Retina (tissue), 1 donor: ENCODE data around the gene NTM.
A peak's percentile ranks its signal among the peaks of the same experiment; 100 is the strongest.

Source experiments
- DNase-seq: peaks from one replicate; pipeline ENCODE4 v3.0.0-alpha.2; 2016

NTM gene

GRCh38 chr11:132032555-132032954, 662.1 kb downstream of the NTM start:
- DNase-seq, result no peak

DNA sequence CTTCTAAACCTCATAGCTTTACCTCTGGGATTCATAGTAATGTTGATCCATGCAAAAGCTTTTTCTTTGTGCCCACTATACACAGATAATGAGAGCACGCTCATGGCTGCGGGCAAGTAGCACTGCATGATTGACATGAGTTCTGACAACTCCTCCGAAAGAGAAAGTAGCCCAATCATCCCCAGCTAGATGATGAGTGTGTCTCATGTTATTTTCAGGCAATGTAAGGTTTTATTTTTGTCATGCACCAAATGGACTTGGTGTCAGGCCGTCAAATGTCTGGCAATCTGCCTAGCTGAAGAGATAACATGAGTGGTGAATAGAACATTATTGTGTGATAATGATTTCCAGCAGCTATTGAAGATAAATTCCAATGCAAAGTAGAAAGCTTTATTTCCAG, 662.6 kb downstream of the NTM start:
- DNase-seq, result peak; percentile 25

DNA sequence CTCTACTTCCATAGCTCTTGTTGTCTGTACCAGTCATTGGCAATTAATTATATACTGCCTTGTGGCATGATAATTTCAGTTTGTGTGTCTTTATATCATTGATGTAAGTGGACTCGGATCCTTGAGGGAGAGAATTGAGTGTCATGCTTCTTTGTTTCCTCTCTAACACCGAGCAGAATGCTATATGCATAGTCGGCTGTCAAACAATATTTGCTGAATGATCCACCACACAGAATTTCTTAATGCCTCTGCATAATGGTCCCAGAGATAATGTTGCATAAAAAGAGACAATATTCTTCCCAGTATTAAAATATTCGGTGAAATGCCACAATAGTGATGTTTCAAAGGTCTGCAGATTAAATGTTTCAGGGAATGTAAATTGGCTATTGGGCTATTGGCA, 664.8 kb downstream of the NTM start:
- DNase-seq, result no peak

DNA sequence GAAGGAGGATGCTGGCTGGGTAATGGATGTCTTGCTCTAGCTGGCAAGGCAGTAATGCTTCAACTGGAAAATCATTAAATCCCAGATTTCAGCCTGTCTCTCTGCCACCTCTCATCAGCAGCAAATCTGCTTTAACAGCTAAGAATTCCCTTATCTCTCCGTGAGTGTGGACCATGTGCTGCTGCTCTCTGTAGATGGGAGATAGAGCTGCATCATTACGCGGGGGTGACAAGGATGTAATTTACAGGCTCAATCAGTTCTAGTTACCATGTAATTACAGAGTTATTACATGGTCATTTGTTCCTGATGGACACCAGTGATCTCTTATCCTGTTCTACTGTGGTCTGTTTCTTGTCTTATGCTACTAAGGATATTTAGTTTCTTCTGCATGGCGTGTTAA, 665.4 kb downstream of the NTM start:
- DNase-seq, result no peak

DNA sequence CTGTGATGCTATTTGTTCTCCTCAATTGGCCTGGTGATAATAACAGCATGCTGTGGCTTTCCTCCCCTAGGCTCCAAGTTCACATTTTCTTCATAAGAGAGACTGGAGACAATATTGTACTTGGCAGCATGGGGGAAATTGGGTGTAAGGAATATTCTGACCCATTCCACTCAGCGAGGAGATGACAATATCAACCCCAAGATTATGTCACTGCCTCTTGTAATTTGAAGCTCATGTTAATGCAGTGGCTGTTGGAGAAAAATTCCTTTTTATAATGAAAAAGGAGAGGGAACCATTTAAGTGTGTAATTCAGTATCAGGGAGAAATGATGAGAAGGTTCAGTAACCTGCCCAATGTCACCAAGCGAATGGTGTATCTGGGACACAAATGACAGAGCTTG, 665.8 kb downstream of the NTM start:
- DNase-seq, result no peak

- DNase-seq, result no peak
Measured at GRCh38 chr11:132036746-132037466, 666.5 kb downstream of the NTM start.

DNA sequence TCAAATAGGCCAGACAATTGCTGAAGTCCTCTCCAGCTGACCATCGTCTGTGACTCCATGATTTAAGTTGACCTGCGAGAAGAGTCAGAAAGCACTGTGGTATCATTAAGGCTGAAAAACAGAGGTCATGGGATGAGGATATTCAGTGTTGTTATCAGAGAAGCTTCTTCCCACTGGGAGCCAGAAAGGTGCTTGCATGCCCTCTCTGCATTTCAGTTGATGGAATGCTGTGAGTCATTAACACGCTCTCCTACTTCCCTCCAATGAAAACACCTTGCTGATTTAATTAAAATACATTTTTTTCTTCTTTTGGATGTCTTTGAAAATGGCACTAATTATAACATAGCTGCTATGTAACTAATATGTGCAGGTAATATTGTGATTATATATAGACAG, 667.0 kb downstream of the NTM start:
- DNase-seq, result no peak

GRCh38 chr11:132037956-132038355, 667.5 kb downstream of the NTM start:
- DNase-seq, result no peak

DNA sequence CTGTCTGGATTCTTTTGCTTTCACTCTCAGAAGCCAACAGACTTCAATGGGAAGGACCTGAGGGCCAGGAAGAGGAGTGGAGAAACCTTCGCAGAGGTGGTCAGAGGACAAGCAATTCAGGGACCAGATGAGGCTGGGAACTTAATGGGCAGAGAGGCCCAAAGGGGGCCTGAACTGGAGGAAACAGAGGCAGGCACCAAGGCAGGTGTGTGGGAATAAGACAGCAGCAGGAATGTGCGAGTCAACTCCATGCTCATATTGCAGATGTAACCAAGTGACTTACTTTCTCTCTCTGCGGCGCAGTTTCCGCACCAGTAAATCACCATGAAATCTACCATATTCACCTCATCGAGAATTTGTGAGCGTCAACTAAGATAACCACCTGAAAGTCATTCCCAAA, 669.1 kb downstream of the NTM start:
- DNase-seq, result no peak

DNA sequence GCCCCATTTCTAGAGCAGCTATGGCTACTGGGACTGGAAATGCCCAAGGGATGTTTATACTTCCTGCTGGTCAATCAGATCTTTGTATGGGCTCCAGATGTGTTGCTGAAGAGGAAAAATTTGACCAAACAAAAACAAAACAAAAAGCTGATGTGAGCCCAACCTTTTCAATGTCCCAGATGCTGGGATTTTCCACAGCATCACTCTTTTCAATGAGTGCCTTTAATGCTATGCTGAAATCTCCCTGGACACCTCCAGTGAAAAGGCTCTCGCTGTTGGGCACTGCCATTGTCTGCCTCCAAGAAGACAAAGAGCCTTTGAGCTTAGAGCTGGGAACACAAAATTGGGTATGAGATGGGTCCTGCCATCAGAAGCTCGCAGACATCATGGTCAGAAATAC, 671.9 kb downstream of the NTM start:
- DNase-seq, result no peak

GRCh38 chr11:132043714-132044113, 673.3 kb downstream of the NTM start:
- no peak for DNase-seq

DNA sequence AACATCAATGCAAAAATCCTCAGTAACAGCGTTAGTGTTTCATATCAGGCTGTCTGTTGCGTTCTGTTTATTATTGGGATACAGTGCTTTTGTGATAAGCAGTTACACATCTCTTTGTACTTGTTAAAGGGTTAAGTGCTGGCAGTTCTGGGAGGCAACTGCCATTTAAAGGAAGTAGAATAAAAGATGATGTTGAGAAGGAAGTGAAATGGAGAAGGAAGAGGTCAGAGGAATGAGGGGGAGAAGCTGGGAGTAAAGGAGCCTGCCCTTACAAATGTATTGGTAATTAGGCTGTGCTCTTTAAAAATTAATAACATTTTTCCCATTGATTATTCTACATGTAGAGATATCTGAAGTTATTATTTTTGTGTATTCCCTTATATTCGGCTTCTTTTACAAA, 674.7 kb downstream of the NTM start:
- DNase-seq, result no peak

DNA sequence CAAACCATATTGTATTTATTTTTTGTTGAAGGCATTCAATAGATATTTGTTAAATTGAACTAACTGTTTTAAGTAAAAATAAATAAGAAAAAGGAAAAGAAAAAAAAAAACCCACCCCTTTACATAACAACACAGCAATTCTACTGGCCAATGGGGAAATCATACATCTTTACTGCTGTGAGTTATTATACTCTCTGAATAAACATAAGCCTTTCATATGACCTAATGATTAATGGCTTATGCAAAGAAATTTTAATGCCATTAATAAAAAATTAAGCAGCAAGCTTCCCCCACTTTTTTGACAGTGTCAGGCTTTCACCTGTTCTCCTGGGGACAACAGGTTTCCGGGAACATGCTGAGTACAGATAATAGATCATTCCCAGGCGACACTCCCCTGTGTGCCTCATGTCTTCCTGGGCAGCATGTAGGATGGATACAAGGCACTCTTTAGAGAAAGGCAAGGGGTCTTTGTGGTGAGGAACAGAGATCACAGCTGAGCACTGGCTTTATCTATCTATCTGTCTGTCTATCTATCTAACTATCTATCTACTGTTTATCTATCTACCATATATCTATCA, 676.0 kb downstream of the NTM start:
- DNase-seq, result no peak

GRCh38 chr11:132047167-132047566, 676.8 kb downstream of the NTM start:
- no peak for DNase-seq

DNA sequence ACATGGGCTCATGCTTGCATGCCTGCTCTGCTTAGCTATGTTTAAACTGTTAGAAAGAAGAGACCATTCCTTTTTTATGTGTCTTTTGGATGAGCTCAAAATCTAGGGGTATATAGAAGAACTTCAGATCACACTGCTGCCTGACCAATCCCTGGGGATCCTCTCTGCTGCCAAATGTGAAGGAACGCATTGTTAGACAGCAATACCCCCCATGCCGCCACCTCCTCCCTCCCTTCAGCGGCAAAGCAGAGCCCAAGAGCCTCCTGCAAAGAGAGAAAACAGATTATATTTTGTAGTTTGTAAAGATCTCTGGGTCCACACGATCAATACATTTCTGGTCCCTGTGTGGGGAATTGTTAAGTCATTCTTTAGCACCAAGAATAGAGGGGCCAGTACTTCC, 677.6 kb downstream of the NTM start:
- no peak for DNase-seq

GRCh38 chr11:132049205-132049604, 678.8 kb downstream of the NTM start:
- DNase-seq, result no peak

- DNase-seq, result no peak
Measured at GRCh38 chr11:132050049-132050448, 679.6 kb downstream of the NTM start.

- no peak for DNase-seq
Measured at GRCh38 chr11:132050577-132051165, 680.3 kb downstream of the NTM start.

GRCh38 chr11:132051704-132052103, 681.3 kb downstream of the NTM start:
- no peak for DNase-seq

DNA sequence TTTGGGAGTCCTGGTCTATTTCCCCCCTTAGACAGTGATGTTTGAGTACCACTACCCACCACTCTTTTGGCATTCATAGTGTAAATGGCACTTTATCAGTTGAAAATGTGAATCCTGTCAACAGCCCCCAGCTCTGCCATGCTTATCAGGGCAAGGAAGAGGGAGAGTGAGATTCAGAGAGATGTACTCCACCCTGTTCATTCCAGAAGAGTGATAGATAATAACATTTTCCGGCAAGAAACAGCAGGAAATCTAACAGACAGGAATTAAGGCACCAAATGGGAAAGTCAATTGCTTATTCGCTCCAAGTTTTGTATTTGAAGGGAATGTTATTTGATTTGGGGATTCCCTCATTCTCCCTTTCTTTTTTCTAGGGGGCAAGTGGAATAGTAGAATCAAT, 681.9 kb downstream of the NTM start:
- DNase-seq, result no peak

DNA sequence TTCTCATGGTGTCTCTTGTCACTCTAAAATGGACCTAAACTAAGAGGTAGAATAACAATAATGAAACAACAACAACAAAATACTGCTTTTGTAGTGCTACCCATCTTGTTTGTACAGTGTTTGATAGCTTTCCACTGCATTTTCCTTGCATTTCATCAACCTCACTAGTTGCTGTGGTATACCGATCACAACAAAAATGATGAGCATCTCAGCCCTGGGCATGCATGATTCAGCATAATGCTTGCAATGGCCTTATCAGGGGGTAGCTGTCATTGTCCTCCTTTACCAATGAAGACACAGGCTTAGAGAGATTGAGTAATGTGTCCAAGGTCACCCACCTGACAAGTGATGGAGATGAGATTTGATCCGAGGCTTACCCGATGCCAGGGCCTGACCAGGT, 682.5 kb downstream of the NTM start:
- DNase-seq, result no peak

DNA sequence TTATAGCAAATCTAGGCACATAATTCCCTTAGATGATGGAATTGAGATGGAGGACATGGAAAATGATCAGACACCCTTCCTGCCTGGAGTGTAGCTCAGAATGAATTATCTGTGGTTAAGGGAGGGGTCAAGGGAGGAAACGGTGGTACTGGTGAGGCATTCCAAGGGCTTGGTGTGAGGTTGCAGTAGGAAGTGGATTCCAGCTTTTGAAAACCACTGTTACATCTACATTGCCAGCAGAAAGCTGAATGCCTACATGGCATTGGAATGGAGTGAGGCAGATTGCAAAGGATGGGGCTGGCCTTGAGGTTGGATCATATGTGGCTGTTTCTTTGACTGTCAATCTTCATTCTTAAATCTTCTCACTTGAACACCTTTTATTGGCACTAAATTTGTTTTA, 684.4 kb downstream of the NTM start:
- DNase-seq, result no peak

GRCh38 chr11:132055296-132055695, 684.9 kb downstream of the NTM start:
- no peak for DNase-seq

DNA sequence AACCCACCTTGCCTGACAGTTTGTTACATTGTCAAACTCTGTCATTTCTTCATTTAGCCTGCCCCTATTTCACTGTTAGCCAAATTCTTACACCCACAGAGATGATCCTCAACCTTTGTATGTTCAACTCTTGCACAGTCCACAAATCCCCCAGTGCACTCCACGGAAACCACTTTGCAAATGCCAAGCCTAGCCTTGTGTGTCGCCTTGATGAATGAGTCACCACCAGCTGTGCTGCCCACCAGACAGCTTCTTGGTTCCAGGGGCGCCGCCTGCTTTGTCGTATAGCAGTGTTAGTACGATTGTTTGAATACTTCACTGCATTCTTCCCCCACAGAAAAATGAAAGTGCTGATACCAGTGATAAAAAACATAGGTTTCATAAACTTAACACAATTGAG, 686.3 kb downstream of the NTM start:
- DNase-seq, result no peak

DNA sequence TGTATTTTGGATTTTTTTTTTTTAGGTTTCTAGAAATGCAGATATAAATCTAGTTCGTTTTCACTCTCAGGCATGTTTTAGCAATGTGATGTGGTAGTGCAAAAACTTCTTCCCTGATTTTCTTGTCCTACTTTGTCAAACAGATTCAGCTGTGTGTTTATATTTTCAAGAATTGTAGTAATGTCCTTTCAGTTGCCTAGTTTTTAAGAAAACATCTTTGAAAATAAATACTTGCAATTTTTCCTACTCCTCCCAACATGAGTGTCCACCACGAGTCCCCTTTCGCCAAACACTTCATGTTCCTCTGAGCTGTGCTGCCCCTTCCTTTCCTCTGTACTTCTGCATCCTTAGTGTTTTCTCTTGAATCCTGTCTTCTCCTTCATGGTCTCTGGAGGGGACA, 686.9 kb downstream of the NTM start:
- no peak for DNase-seq
